Measurements from ENCODE around the gene LIPA. TPM values are rescaled to one million over a fixed set of nuclear protein-coding genes. Genes with fewer than 3 reads are reported as not detected.
"Not testable (repeated sequence)": the region's sequence is repeated elsewhere in the genome, so short reads cannot be mapped to it uniquely, and the experiment has no call there.

LIPA gene
- total RNA-seq, 4 donors from 2014 or later, result 19.9 to 64.1 (median 28.8) TPM

- DNase-seq, result no peak
- Histone ChIP-seq H3K27me3 (no peaks in the 10 kb centered on the region), H3K4me1 (peaks cover 0 to 35% (median 24%) of the 10 kb centered on the region in 3 donors), H3K36me3 (no peaks in the 10 kb centered on the region), H3K27ac (peak overlapping the region in 1 of 4 donors; percentile 48), H3K4me3 (no peak overlapping the region), H3K9me3 (no peaks in the 10 kb centered on the region)
- intact Hi-C loops (cut with DNase I), result no loop called here
- TF ChIP-seq POLR2A (IDR thresholded peaks at IDR 0.05) (no peak), CTCF (IDR thresholded peaks at IDR 0.05) (no peak)
Measured at GRCh38 chr10:89173075-89173474, 78.5 kb downstream of the LIPA start.

- no peaks in the 10 kb centered on the region for H3K9me3 ChIP-seq
- H3K27me3 ChIP-seq, result no peaks in the 10 kb centered on the region
- H3K36me3 ChIP-seq, result no peaks in the 10 kb centered on the region
- WGBS, 2 donors, result 33 to 50% methylated on average over 4 of the region's 4 CpGs
- H3K4me3 ChIP-seq, result no peak overlapping the region
- H3K27ac ChIP-seq, result peak overlapping the region; percentile 5 to 48 (median 21)
- intact Hi-C loops (cut with DNase I), result no loop called here
- peaks cover 0 to 46% (median 31%) of the 10 kb centered on the region in 3 donors for H3K4me1 ChIP-seq
- TF ChIP-seq CTCF (IDR thresholded peaks at IDR 0.05), result no peak
- no peak for TF ChIP-seq POLR2A (IDR thresholded peaks at IDR 0.05)
- no peak for DNase-seq
Measured at GRCh38 chr10:89171996-89172395, 79.6 kb downstream of the LIPA start.

- 52 to 63% methylated on average over 2 of the region's 2 CpGs for WGBS, 2 donors
- Histone ChIP-seq H3K27me3 (no peaks in the 10 kb centered on the region), H3K4me3 (no peak overlapping the region), H3K9me3 (no peaks in the 10 kb centered on the region), H3K36me3 (no peaks in the 10 kb centered on the region), H3K27ac (peak overlapping the region in 3 of 4 donors; percentile 8 to 48 (median 34)), H3K4me1 (peaks cover 0 to 52% (median 37%) of the 10 kb centered on the region in 3 donors)
- intact Hi-C loops (cut with DNase I), result no loop called here
- no peak for TF ChIP-seq CTCF (IDR thresholded peaks at IDR 0.05)
- TF ChIP-seq POLR2A (IDR thresholded peaks at IDR 0.05), result no peak
- no peak for DNase-seq
Measured at GRCh38 chr10:89171263-89171872, 80.2 kb downstream of the LIPA start.

GRCh38 chr10:89168354-89168900, 83.1 kb downstream of the LIPA start:
- intact Hi-C loops (cut with DNase I); DNase-seq; H3K4me3 ChIP-seq; H3K9me3 ChIP-seq; H3K27me3 ChIP-seq; H3K36me3 ChIP-seq: not testable (repeated sequence)
- peaks cover 1 to 82% (median 52%) of the 10 kb centered on the region in 3 donors for H3K4me1 ChIP-seq
- peak overlapping the region; percentile 61 to 84 (median 74) for H3K27ac ChIP-seq
- WGBS, 2 donors, result 36 to 41% methylated on average over 9 of the region's 9 CpGs

GRCh38 chr10:89167915-89168314, 83.7 kb downstream of the LIPA start:
- Histone ChIP-seq H3K4me3 (no peak overlapping the region), H3K27ac (peak overlapping the region; percentile 61 to 84 (median 74)), H3K4me1 (peaks cover 5 to 82% (median 53%) of the 10 kb centered on the region in 3 donors), H3K9me3 (no peaks in the 10 kb centered on the region), H3K36me3 (no peaks in the 10 kb centered on the region), H3K27me3 (no peaks in the 10 kb centered on the region)
- intact Hi-C loops (cut with DNase I), result no loop called here
- DNase-seq, result no peak
- TF ChIP-seq CTCF (IDR thresholded peaks at IDR 0.05) (no peak), POLR2A (IDR thresholded peaks at IDR 0.05) (peak in 1 of 4 donors; percentile 12)
